K562 (cell line): ENCODE results near the gene TAF5L. TPM values are rescaled to one million over a fixed set of nuclear protein-coding genes. Genes with fewer than 3 reads are reported as not detected.

Source experiments
- HDAC2 ChIP-seq: fragments of 450-650 bp; IDR thresholded peaks from 2 replicates; pipeline ENCODE4 v1.6.1; 2016; ENCODE audit warnings: mild to moderate bottlenecking
- HDAC6 ChIP-seq: IDR thresholded peaks from 2 replicates; pipeline ENCODE4 v1.6.1; 2012; ENCODE audit warnings: low read depth, mild to moderate bottlenecking, control low read depth, inconsistent platforms, low read length, moderate library complexity
- HSF4 ChIP-seq: fragments of 250-450 bp; sonication (Bioruptor Pico); IDR thresholded peaks from 2 replicates; pipeline ENCODE4 v2.1.2; 2022; ENCODE audit warnings: mild to moderate bottlenecking, moderate library complexity, borderline replicate concordance
- JUND ChIP-seq, 2 experiments: IDR thresholded peaks; 2 replicates in 1 of 2; 3 replicates in 1 of 2; pipeline ENCODE4 v1.6.1; 2011; ENCODE audit warnings: borderline replicate concordance in 2 of 2, low read depth in 2 of 2, low read length in 2 of 2, improper control_type of control experiment in 1 of 2, missing biosample characterization in 1 of 2, missing genetic modification characterization in 1 of 2, missing genetic modification reagents in 1 of 2
- KAT7 ChIP-seq: sonication (generic); formaldehyde crosslinking; IDR thresholded peaks from 2 replicates; pipeline ENCODE4 v1.8.0; 2022; ENCODE audit warnings: missing genetic modification reagents, mild to moderate bottlenecking, borderline replicate concordance
- KDM5B ChIP-seq: fragments of 200-600 bp; sonication (generic); IDR thresholded peaks from 2 replicates; pipeline ENCODE4 v1.6.1; 2012; ENCODE audit warnings: low read depth, mild to moderate bottlenecking, moderate library complexity, low read length, control low read depth, inconsistent platforms; ENCODE audit not compliant: insufficient replicate concordance
- MIER1 ChIP-seq: fragments of 450-650 bp; IDR thresholded peaks from 2 replicates; pipeline ENCODE4 v1.6.1; 2016; ENCODE audit warnings: antibody characterized with exemption, mild to moderate bottlenecking, low read depth
- POU5F1 ChIP-seq: fragments of 150-350 bp; IDR thresholded peaks from 2 replicates; pipeline ENCODE4 v1.6.1; 2014; ENCODE audit warnings: borderline replicate concordance, low read length, low read depth, mild to moderate bottlenecking; ENCODE audit not compliant: partially characterized antibody
- PRMT5 ChIP-seq: sonication (generic); formaldehyde crosslinking; IDR thresholded peaks from 2 replicates; pipeline ENCODE4 v1.5.0; 2020; ENCODE audit warnings: missing genetic modification reagents
- SAP30 ChIP-seq: fragments of 200-600 bp; sonication (generic); IDR thresholded peaks from 2 replicates; pipeline ENCODE4 v1.6.1; 2012; ENCODE audit warnings: borderline replicate concordance, low read depth, mild to moderate bottlenecking, moderate library complexity, low read length, control low read depth, inconsistent platforms; ENCODE audit not compliant: insufficient read depth, poor library complexity, severe bottlenecking
- TAF7 ChIP-seq: fragments of 450-650 bp; IDR thresholded peaks from 2 replicates; pipeline ENCODE4 v1.6.1; 2016; ENCODE audit warnings: missing genetic modification characterization, missing compliant biosample characterization
- ZNF57 ChIP-seq: fragments of 450-650 bp; formaldehyde crosslinking; IDR thresholded peaks from 2 replicates; pipeline ENCODE4 v1.4.0; 2020; ENCODE audit warnings: mild to moderate bottlenecking, moderate library complexity
- polyA plus RNA-seq, 8 experiments: library from polyadenylated mRNA; depleted of rRNA in 4 of 8; stranded (reverse) in 5 of 8; unstranded in 3 of 8; fragments of >200 nt; fragmentation: Nextera tagmentation in 2 of 8; fragmentation: Illumina TruSeq in 1 of 8; extraction: Ambion mirVana in 2 of 8; extraction: Trizol in 1 of 8; gene quantifications; 2 replicates each; pipeline versions ENCODE4 v1.2.1 to v1.2.3, GENCODE V29; 2011 to 2014; ENCODE audit warnings: inconsistent platforms in 1 of 8, missing spikeins in 1 of 8
- total RNA-seq, 7 experiments: library from RNA; depleted of rRNA in 6 of 7; stranded (reverse); fragments of >200 nt in 6 of 7; fragmentation: Illumina TruSeq in 2 of 7; extraction: Trizol in 2 of 7; gene quantifications; 2 replicates each; pipeline versions ENCODE4 v1.2.1 to v1.2.3, GENCODE V29; 2011 to 2021; ENCODE audit warnings: low replicate concordance in 1 of 7
- TF ChIP-seq, protein P1 (sequence below): sonication (generic); formaldehyde crosslinking; IDR thresholded peaks from 2 replicates; pipeline ENCODE4 v1.8.1; 2023; ENCODE audit warnings: mild to moderate bottlenecking, missing genetic modification reagents
- TF ChIP-seq, protein P2 (sequence below): sonication (generic); formaldehyde crosslinking; IDR thresholded peaks from 2 replicates; pipeline ENCODE4 v1.9.0; 2022; ENCODE audit warnings: mild to moderate bottlenecking, missing genetic modification reagents
- TF ChIP-seq, protein P3 (sequence below): fragments of 450-650 bp; IDR thresholded peaks from 2 replicates; pipeline ENCODE4 v1.6.1; 2016; ENCODE audit warnings: antibody characterized with exemption

The TAF5L gene
- total and polyA plus RNA-seq, 9 of the 15 experiments (the other 6 are each of a cell fraction or from before 2014, with no cell fraction given), result 2.2 to 34.2 (median 23.3) TPM

DNA sequence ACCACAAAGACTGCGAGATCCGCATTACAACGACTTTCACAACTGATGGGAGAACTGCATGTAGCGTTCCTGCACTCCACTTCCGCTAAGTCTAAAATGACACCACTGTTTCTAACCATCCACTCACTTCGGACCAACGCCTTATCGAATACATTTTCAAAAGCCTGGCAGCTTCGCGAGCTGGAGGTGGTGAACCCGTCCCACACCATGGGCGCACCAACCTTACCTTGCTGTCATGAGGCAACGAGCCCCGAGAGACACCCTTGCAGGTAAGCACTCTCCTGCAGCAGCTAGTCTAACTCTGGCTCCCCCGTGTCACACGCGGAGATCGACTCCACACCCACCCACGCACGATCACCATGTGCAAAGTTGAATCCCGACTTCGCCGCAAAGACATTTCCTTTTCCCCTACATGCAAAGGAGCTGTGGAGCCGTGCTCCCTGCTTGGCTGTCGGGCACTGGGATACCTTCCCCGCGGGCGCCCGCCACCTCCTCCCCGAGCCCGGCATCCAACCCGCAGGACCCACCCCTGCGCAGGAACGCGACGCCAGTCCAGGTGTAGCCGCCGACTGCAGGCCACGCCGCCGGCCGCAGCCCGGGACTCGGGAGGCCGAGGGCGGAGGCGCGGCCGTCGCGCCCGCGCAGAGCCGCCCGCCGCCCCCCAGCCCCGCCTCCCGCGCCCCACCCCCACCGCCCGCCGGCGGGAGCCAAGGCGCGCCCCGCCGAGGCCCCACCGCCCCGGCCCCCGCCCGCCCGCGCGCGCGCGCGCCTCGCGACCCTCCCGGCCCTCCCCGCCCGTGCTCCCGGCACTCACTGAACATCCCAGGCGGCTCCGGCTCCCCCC is 629 bp downstream of the TAF5L start (continued):
- TF ChIP-seq JUND (IDR thresholded peaks at IDR 0.05; ENCODE audit: borderline replicate concordance, low read depth, low read length) (no peak), JUND (tag; IDR thresholded peaks at IDR 0.05; ENCODE audit: borderline replicate concordance, low read depth, low read length) (peak; percentile 49; the same call in 1 of the 3 replicates), KDM5B (peak; percentile 32), TAF7 (no peak), PRMT5 (CRISPR knock-in tag) (no peak), KAT7 (peak; percentile 32; the same call in 1 of the 2 replicates), HDAC2 (peak; percentile 91), POU5F1 (no peak), HSF4 (0 out of 2 replicates have a peak, but pooled peaks have one; percentile 24), HDAC6 (no peak), SAP30 (peak; percentile 83), MIER1 (no peak), ZNF57 (no peak)
- TF ChIP-seq, protein P1, sequence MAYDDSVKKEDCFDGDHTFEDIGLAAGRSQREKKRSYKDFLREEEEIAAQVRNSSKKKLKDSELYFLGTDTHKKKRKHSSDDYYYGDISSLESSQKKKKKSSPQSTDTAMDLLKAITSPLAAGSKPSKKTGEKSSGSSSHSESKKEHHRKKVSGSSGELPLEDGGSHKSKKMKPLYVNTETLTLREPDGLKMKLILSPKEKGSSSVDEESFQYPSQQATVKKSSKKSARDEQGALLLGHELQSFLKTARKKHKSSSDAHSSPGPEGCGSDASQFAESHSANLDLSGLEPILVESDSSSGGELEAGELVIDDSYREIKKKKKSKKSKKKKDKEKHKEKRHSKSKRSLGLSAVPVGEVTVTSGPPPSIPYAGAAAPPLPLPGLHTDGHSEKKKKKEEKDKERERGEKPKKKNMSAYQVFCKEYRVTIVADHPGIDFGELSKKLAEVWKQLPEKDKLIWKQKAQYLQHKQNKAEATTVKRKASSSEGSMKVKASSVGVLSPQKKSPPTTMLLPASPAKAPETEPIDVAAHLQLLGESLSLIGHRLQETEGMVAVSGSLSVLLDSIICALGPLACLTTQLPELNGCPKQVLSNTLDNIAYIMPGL (CRISPR knock-in tag), result no peak
- TF ChIP-seq, protein P2, sequence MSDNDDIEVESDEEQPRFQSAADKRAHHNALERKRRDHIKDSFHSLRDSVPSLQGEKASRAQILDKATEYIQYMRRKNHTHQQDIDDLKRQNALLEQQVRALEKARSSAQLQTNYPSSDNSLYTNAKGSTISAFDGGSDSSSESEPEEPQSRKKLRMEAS (CRISPR knock-in tag), result peak; percentile 84
- TF ChIP-seq, protein P3, sequence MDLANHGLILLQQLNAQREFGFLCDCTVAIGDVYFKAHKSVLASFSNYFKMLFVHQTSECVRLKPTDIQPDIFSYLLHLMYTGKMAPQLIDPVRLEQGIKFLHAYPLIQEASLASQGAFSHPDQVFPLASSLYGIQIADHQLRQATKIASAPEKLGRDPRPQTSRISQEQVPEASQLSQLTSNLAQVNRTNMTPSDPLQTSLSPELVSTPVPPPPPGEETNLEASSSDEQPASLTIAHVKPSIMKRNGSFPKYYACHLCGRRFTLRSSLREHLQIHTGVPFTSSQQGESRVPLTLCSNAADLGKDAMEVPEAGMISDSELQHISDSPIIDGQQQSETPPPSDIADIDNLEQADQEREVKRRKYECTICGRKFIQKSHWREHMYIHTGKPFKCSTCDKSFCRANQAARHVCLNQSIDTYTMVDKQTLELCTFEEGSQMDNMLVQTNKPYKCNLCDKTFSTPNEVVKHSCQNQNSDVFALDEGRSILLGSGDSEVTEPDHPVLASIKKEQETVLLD, result peak; percentile 68; the same call in 1 of the 2 replicates
